Liver (tissue), 3 donors: ENCODE results near the gene TGFBR3.

Experiments used
- ATF3 ChIP-seq: IDR thresholded peaks from 2 replicates; pipeline ENCODE4 v1.6.1; 2016; ENCODE audit warnings: antibody characterized with exemption
- CTCF ChIP-seq: fragments of 150-350 bp; IDR thresholded peaks from 2 replicates; pipeline ENCODE4 v1.5.1; 2017; ENCODE audit warnings: improper control_type of control experiment, low read depth, low read length; ENCODE audit not compliant: missing input control
- GABPA ChIP-seq, 2 donors: IDR thresholded peaks in 1 of 2; conservative IDR thresholded peaks in 1 of 2; 2 replicates each; pipeline ENCODE4 v1.6.1; 2016; ENCODE audit warnings: antibody characterized with exemption in 2 of 2, mild to moderate bottlenecking in 1 of 2, moderate library complexity in 1 of 2
- HNF4G ChIP-seq: IDR thresholded peaks from 2 replicates; pipeline ENCODE4 v1.6.1; 2016; ENCODE audit warnings: antibody characterized with exemption
- JUND ChIP-seq, 2 donors: IDR thresholded peaks; 2 replicates each; pipeline ENCODE4 v1.6.1; 2016; ENCODE audit warnings: antibody characterized with exemption in 2 of 2
- MAX ChIP-seq: IDR thresholded peaks from 2 replicates; pipeline ENCODE4 v1.6.1; 2016; ENCODE audit warnings: antibody characterized with exemption
- RAD21 ChIP-seq, 2 donors: IDR thresholded peaks; 2 replicates each; pipeline ENCODE4 v1.6.1; 2016; ENCODE audit warnings: antibody characterized with exemption in 2 of 2, mild to moderate bottlenecking in 2 of 2
- REST ChIP-seq: IDR thresholded peaks from 2 replicates; pipeline ENCODE4 v1.6.1; 2016; ENCODE audit warnings: antibody characterized with exemption, mild to moderate bottlenecking
- RXRA ChIP-seq, 2 donors: IDR thresholded peaks; 2 replicates each; pipeline ENCODE4 v1.6.1; 2017 to 2018; ENCODE audit warnings: antibody characterized with exemption in 2 of 2, mild to moderate bottlenecking in 1 of 2
- SP1 ChIP-seq: IDR thresholded peaks from 2 replicates; pipeline ENCODE4 v1.6.1; 2018; ENCODE audit warnings: antibody characterized with exemption, mild to moderate bottlenecking
- YY1 ChIP-seq: IDR thresholded peaks from 2 replicates; pipeline ENCODE4 v1.6.1; 2016; ENCODE audit warnings: antibody characterized with exemption, mild to moderate bottlenecking
- ZBTB33 ChIP-seq: IDR thresholded peaks from 2 replicates; pipeline ENCODE4 v1.6.1; 2016; ENCODE audit warnings: antibody characterized with exemption
- donor health status: healthy.
- donor health status: healthy.

- TF ChIP-seq CTCF, result no peak
- TF ChIP-seq ATF3, result no peak
- no peak for TF ChIP-seq GABPA (IDR thresholded peaks at IDR 0.05 in 1 of 2, conservative IDR thresholded peaks at IDR 0.05 in 1 of 2)
- no peak for TF ChIP-seq MAX
- TF ChIP-seq YY1, result no peak
- TF ChIP-seq REST, result no peak
- no peak for TF ChIP-seq RAD21 (IDR thresholded peaks at IDR 0.05)
- no peak for TF ChIP-seq SP1
- no peak for TF ChIP-seq ZBTB33
- no peak for TF ChIP-seq HNF4G
- no peak for TF ChIP-seq RXRA (IDR thresholded peaks at IDR 0.05)
- no peak for TF ChIP-seq JUND (IDR thresholded peaks at IDR 0.05)
Measured at GRCh38 chr1:91829293-91830153, 56.4 kb downstream of the TGFBR3 start.
